Measurements from ENCODE around the gene TEX101. TPM values are rescaled to one million over a fixed set of nuclear protein-coding genes. Genes with fewer than 3 reads are reported as not detected.
A peak's percentile ranks its signal among the peaks of the same experiment; 100 is the strongest.
"Not testable (repeated sequence)": the region's sequence is repeated elsewhere in the genome, so short reads cannot be mapped to it uniquely, and the experiment has no call there.

Gene TEX101
- total RNA-seq, 6 experiments from 2014 or later: not detected

DNA sequence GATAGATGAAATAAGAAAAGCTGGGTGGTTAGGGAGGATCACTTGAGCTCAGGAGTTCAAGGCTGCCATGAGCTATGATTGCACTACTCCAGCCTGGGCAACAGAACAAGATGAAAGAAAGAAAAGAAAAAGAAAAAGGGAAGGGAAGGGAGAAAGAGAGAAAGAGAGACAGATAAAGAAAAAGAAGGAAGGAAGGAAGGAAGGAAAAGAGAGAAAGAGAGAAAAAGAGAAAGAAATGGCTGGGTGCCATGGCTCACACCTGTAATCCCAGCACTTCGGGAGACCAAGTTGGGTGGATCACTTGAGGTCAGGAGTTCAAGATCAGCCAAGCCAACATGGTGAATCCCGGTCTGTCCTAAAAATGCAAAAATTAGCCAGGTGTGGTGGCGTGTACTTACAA, 21.1 kb downstream of the TEX101 start:
- Histone ChIP-seq H3K4me1 (peaks cover 0 to 4% (median 0%) of the 10 kb centered on the region in 4 donors), H3K9me3 (no peaks in the 10 kb centered on the region), H3K36me3 (no peaks in the 10 kb centered on the region), H3K4me3 (no peak overlapping the region), H3K27me3 (no peaks in the 10 kb centered on the region), H3K27ac (no peak overlapping the region)
- TF ChIP-seq, protein P1, sequence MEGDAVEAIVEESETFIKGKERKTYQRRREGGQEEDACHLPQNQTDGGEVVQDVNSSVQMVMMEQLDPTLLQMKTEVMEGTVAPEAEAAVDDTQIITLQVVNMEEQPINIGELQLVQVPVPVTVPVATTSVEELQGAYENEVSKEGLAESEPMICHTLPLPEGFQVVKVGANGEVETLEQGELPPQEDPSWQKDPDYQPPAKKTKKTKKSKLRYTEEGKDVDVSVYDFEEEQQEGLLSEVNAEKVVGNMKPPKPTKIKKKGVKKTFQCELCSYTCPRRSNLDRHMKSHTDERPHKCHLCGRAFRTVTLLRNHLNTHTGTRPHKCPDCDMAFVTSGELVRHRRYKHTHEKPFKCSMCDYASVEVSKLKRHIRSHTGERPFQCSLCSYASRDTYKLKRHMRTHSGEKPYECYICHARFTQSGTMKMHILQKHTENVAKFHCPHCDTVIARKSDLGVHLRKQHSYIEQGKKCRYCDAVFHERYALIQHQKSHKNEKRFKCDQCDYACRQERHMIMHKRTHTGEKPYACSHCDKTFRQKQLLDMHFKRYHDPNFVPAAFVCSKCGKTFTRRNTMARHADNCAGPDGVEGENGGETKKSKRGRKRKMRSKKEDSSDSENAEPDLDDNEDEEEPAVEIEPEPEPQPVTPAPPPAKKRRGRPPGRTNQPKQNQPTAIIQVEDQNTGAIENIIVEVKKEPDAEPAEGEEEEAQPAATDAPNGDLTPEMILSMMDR (IDR thresholded peaks at IDR 0.05): no peak
- TF ChIP-seq POLR2A (IDR thresholded peaks at IDR 0.05): no peak
- no peak for ATAC-seq
- 71% methylated on average over 3 of the region's 3 CpGs for WGBS (ENCODE audit: insufficient coverage, low coverage, low lambda C conversion rate, missing lambda C conversion rate)
- intact Hi-C loops (cut with DNase I): no loop called here
- no peak for DNase-seq

DNA sequence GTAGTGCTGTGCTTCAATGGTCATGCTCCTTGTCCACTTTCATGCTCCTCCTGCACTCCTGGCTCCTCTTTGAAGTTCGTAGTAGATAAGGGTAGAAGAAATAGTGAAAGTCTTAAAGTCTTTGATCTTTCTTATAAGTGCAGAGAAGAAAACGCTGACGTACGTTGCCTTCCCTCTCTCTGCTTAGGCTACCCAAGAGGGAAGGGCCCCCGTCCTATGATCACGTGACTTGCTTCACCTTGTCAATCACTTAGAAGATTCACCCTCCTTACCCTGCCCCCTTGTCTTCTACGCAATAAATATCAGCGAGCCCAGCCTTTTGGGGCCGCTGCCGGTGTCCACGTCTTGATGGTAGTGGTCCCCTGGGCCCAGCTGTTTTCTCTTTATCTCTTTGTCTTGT, 22.6 kb downstream of the TEX101 start:
- intact Hi-C loops (cut with DNase I); H3K4me3 ChIP-seq; ATAC-seq; H3K27me3 ChIP-seq; H3K36me3 ChIP-seq; H3K4me1 ChIP-seq; H3K27ac ChIP-seq; DNase-seq; H3K9me3 ChIP-seq: not testable (repeated sequence)
- WGBS (ENCODE audit: insufficient coverage, low coverage, low lambda C conversion rate, missing lambda C conversion rate): 75% methylated on average over 11 of the region's 11 CpGs

DNA sequence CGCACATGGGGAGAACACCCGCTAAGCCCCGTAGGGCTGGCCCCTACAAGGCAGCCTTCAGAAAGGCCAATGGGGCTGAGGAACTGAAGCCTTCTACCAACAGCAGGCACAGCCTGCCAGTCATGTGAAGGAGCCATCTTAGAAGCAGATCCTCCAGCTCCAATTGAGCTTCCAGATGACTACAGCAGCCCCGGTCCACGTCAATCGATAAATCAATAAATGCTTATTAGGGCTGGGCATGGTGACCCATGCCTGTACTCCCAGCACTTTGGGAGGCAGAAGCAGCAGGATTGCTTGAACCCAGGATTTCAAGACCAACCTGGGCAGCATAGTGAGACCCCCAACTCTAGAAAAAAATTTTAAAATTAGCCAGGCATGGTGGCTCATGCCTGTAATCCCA, 23.0 kb downstream of the TEX101 start:
- DNase-seq (no peak), ATAC-seq (no peak)
- intact Hi-C loops (cut with DNase I): no loop called here
- TF ChIP-seq POLR2A (IDR thresholded peaks at IDR 0.05): no peak
- TF ChIP-seq, protein P1 (IDR thresholded peaks at IDR 0.05): no peak
- Histone ChIP-seq H3K27me3 (no peaks in the 10 kb centered on the region), H3K27ac (no peak overlapping the region), H3K9me3 (no peaks in the 10 kb centered on the region), H3K4me1 (peaks cover 0 to 4% (median 0%) of the 10 kb centered on the region in 4 donors), H3K36me3 (no peaks in the 10 kb centered on the region), H3K4me3 (no peak overlapping the region)
- 77% methylated on average over 5 of the region's 6 CpGs for WGBS (ENCODE audit: insufficient coverage, low coverage, low lambda C conversion rate, missing lambda C conversion rate)

DNA sequence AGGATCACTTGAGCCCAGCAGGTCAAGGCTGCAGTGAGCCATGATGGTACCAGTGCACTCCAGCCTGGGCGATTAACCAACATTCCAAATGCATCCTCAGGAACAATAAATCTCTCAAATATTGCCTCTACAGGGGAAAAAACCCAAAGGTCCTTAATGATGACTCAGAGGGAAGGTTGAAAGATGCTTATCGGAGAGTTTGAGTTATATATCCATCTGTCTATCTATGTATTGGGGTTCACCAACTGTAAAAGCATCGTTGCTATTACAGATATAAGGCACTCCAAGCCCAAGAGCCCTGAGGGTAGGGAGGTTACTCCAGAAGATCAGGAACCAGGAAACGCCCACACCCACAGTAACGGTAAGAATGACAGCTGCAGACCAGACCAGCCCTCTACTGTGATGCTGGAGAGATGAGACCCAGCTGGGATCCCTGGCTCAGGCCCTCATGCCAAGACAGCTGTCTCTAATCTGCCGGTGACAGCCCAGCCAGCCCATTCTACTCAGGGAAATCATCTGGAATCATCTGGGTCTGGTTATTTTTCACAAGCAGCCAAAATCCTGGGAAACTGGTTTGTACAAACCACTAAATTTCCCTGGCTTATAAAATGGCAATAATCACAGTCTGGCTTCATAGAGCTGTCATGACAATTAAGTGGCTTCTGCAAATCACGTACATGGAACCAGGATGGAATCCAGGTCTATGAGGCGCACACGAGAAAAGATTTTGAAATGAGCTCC, 23.8 kb downstream of the TEX101 start:
- DNase-seq (no peak), ATAC-seq (peak in 1 of 4 donors; percentile 24)
- H3K4me3 ChIP-seq: no peak overlapping the region
- intact Hi-C loops (cut with DNase I): no loop called here
- WGBS (ENCODE audit: insufficient coverage, low coverage, low lambda C conversion rate, missing lambda C conversion rate): 61% methylated on average over 6 of the region's 9 CpGs
- TF ChIP-seq, protein P1 (IDR thresholded peaks at IDR 0.05): no peak
- TF ChIP-seq POLR2A (IDR thresholded peaks at IDR 0.05): no peak
- H3K27ac ChIP-seq: no peak overlapping the region
- peaks cover 0 to 4% (median 0%) of the 10 kb centered on the region in 4 donors for H3K4me1 ChIP-seq
- no peaks in the 10 kb centered on the region for H3K36me3 ChIP-seq
- H3K9me3 ChIP-seq: no peaks in the 10 kb centered on the region
- no peaks in the 10 kb centered on the region for H3K27me3 ChIP-seq

DNA sequence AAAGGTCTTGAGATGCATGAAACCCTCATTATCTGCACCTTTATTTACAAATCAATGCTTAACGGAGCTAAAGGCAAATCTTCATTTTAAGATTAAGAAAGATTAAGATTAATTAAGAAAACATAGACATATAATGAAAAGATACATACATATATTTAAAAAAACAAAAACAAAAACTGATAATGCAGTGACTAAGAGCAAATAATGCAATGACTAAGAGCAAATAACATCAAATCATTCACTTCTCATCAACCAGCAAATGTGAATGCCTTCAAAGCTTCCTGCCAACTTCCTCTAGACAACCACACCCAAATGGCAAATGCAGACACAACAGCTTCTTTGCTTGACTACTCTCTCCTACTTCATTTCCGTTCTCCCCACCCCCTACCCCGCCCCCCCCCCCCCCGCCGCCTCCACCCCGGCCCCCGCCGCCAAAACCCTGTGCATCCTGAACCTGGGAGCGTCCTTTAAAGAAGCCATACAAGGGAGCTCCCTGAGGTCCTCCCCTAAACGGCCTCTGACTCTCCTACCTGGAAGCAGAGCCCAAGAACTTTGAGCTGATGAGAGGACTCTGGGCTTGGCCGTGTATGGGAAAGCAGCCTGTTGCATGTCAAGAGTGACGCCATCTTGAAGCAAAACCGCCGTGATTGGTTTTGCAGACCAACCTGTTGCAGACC, 24.5 kb downstream of the TEX101 start:
- H3K9me3 ChIP-seq: no peaks in the 10 kb centered on the region
- intact Hi-C loops (cut with DNase I): no loop called here
- peaks cover 0 to 4% (median 0%) of the 10 kb centered on the region in 4 donors for H3K4me1 ChIP-seq
- TF ChIP-seq, protein P1 (IDR thresholded peaks at IDR 0.05): no peak
- no peak for TF ChIP-seq POLR2A (IDR thresholded peaks at IDR 0.05)
- H3K4me3 ChIP-seq: no peak overlapping the region
- no peaks in the 10 kb centered on the region for H3K27me3 ChIP-seq
- WGBS (ENCODE audit: insufficient coverage, low coverage, low lambda C conversion rate, missing lambda C conversion rate): 37% methylated on average over 10 of the region's 14 CpGs
- H3K36me3 ChIP-seq: no peaks in the 10 kb centered on the region
- ATAC-seq (no peak), DNase-seq (no peak)
- no peak overlapping the region for H3K27ac ChIP-seq

Measured in right lobe of liver (tissue), 6 donors.